GM21360 (cell line): ENCODE data around the gene NEURL1.

Experiments used
- ATAC-seq: cut with Tn5 transposase; IDR thresholded peaks from one replicate; pipeline ENCODE4 v1.9.1; 2021; ENCODE audit warnings: mild to moderate bottlenecking, moderate library complexity; ENCODE audit not compliant: unreplicated experiment

The NEURL1 gene

GRCh38 chr10:103559776-103560175 lies 66.3 kb downstream of the NEURL1 start:
- no peak for ATAC-seq

GRCh38 chr10:103560886-103561285 lies 67.4 kb downstream of the NEURL1 start:
- no peak for ATAC-seq

- ATAC-seq: no peak
These were observed 68.9 kb downstream of the NEURL1 start for GRCh38 chr10:103562383-103562782.

DNA sequence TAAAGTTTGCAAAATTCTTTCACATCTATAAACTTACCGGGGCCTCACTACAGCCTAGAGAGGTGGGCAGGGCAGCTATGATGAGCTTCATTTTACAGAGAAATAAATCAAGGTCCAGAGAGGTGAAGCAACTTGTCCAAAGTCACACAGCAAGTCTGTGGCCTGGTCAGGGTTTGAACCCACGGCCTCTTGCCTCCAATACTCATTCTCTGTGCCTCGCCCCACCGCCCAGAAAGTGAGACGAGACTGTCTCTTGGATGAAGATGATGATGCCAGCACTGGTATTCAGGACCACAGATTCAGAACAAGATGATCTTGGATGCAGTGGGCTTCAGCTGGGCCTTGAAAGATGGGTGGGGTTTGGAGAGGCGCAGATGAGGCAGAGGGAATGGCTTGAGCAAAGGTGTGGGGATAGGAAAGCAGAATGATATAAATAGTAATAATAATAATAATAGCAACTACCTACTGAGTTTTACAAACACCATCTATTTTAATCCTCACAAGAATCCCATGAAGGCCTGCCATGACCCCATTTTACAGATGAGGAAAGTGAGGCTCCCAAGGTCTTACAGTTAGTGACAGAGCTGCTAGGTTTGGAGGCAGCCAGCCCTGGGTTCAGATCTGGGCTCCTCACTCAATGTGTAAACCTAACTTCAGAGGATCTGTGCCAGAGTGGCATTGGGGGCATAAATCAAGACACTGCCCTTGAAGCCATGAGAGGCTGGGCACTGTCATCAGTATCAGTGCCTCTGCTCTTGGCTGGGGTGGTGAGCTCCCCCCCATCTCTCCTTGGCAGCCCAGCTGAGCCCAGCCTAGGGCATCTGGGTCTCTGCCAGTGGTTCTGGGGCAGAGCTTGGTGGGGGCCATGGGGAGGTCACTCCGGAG lies 70.0 kb downstream of the NEURL1 start:
- ATAC-seq: no peak

GRCh38 chr10:103564116-103564501 lies 70.6 kb downstream of the NEURL1 start:
- no peak for ATAC-seq

GRCh38 chr10:103564776-103565520 lies 71.4 kb downstream of the NEURL1 start:
- ATAC-seq: no peak

- no peak for ATAC-seq
These were observed 73.0 kb downstream of the NEURL1 start for GRCh38 chr10:103566536-103566935.

GRCh38 chr10:103568505-103568904 lies 75.0 kb downstream of the NEURL1 start:
- no peak for ATAC-seq

DNA sequence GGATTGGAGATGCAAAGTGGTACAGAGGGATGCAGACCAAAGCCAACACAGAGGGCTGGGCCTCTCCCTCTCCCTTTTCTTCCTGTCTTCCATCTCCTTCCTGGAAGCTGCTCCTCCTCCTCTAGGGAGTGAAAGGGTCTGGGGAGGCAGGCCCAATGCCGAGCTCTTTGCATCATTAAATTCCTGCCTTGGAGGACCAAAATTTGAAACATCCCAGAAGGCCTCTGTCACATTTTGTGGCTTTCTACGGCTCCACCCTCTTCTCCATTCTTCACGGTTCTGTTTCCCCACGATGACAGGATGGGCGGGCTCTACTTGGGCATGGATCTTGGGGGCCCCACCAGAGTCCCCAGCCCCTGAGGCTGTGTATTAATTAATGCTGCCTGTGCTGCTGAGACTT lies 76.4 kb downstream of the NEURL1 start:
- ATAC-seq: no peak

- no peak for ATAC-seq
These were observed 77.5 kb downstream of the NEURL1 start for GRCh38 chr10:103570844-103571655.

- ATAC-seq: no peak
These were observed 78.1 kb downstream of the NEURL1 start for GRCh38 chr10:103571656-103571975.

- no peak for ATAC-seq
These were observed 79.1 kb downstream of the NEURL1 start for GRCh38 chr10:103572347-103573204.

DNA sequence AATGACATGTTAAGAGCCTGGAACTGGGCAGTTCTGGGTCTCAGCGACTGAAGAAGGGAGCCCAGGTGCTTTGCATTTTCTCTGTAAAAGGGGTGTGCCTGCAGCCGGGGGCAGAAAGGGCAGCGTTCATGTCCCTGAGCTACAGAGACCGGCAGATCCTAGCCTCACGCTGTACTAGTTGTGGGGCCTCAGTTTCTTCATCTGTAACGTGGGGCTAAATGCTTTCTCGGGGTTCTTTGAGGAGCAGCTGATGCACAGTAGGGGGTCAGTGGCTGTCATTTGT lies 79.6 kb downstream of the NEURL1 start:
- ATAC-seq: no peak

DNA sequence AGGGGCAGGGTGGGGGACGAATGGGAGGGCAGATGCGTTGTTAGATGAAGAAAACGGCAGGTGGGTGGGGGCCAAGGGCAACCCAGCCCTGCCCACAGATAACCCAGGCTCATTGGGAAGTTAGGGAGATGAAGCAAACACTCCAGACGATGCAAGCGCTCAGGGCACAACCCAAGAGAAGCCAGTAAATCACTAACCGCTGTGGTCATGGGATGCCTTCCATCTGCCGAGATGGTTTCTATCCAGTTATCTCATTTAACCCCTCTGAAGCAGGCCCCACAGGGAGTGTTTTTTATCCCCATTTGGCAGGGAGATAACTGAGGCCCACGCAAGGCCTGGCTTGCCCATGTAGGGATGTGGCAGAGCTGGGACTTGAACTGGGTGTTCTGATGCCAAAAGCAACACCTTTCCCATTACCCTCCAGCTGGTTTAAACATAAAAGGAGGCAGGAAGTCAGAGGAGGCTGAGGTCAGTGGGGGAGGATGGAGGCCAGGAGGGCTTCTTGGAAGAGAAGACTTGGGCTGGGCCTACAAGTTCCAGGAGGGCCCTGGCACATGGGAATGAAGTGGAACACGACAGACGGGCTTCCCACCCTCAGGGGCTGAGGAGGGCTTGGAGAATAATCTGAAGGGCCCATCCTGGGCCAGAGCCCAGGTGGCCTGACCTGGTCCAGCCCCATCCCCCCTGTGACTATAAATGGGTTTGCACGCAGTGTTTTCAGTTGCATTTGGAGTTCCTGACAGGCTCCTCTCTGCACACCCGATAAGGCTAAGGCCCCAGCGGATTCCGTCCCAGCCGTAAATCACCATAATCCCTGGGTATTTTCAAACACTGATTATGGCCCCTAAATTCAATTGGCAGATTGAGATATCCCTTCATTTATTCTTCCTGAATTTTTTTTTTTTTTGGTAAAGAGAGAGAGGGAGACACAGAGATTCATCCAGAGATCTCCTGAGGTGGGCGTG lies 80.9 kb downstream of the NEURL1 start:
- no peak for ATAC-seq

GRCh38 chr10:103575416-103576075 lies 82.0 kb downstream of the NEURL1 start:
- no peak for ATAC-seq

DNA sequence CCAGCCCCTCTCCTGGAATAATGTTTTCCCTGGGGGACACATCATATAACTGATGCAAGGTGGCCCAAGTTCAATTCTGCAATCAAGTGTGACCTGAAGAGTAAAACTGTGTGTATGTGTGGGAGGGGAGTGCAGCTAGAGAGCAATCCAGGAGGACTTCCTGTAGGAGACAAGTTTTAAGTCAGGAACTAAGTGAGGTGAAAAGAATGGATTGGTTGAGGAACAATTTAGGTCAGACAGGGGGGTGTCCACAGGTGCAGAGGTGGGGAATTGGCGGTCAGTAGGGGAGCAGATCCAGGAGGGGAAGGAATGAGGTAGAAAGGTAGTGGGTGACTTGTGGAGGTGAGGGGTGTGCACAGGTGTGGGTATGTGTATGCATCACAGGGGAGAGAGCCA lies 82.6 kb downstream of the NEURL1 start:
- ATAC-seq: no peak

DNA sequence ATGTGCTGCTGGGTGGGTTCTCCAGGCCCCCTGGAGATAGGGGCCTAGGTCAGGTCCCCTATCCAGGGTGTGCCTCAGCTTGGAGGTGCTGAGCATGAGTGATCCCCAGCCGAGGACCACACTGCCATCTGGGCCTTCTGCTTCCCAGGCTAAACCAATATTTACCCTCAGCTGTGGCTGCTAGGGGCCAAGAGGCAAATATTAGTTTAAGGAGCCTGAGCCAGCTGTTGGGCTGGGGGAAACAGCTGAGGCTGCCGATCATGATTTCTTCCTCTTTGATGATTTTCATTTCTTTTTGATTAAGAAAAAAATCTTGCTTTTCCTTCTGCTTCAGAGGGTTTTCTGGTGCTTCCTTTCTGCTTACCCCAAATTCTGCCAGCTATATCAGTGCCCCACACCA lies 83.4 kb downstream of the NEURL1 start:
- ATAC-seq: no peak

DNA sequence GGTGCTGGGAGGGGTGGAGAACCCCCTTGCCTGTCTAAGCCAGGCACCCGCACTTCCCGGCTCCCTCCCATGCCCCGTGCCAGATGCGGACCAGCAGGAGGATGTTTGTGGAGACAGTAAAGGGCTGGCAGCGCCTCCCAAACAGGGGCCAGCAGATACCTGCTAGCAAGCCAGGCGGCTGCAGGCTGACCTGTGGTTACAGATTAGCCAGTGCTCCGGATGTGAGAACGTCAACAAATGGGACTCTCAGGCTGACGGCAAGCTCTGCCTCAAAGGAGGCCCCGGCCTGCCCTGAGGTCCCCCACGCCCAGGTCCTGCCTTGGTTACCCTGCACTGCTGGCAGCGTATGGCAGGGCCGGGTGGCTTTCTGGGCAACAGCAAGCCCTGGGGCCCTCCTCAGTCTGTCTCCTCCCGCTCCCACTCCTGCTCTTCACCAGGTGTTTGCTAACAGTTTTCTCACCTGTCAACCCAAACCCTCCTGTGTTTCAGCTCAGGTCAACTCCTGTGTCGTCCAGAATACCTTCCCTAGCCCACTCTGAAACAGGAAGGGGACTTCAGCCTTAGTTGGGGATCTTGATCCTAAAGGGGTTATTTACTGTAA lies 85.4 kb downstream of the NEURL1 start:
- ATAC-seq: no peak

- ATAC-seq: no peak
These were observed 86.5 kb downstream of the NEURL1 start for GRCh38 chr10:103580011-103580410.
